Measurements from ENCODE around the gene HOXB3.

GRCh38 chr17:48541036-48541576 is 48.9 kb downstream of the HOXB3 start:
- TF ChIP-seq, protein P1, sequence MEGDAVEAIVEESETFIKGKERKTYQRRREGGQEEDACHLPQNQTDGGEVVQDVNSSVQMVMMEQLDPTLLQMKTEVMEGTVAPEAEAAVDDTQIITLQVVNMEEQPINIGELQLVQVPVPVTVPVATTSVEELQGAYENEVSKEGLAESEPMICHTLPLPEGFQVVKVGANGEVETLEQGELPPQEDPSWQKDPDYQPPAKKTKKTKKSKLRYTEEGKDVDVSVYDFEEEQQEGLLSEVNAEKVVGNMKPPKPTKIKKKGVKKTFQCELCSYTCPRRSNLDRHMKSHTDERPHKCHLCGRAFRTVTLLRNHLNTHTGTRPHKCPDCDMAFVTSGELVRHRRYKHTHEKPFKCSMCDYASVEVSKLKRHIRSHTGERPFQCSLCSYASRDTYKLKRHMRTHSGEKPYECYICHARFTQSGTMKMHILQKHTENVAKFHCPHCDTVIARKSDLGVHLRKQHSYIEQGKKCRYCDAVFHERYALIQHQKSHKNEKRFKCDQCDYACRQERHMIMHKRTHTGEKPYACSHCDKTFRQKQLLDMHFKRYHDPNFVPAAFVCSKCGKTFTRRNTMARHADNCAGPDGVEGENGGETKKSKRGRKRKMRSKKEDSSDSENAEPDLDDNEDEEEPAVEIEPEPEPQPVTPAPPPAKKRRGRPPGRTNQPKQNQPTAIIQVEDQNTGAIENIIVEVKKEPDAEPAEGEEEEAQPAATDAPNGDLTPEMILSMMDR (IDR thresholded peaks at IDR 0.05), result no peak
- no peak for TF ChIP-seq POLR2A (IDR thresholded peaks at IDR 0.05)
